HG02943 (cell line): ENCODE data around the gene WNK2.
"Not testable (repeated sequence)": the region's sequence is repeated elsewhere in the genome, so short reads cannot be mapped to it uniquely, and the experiment has no call there.

Experiments
- ATAC-seq: cut with Tn5 transposase; IDR thresholded peaks from one replicate; pipeline ENCODE4 v1.9.1; 2021; ENCODE audit warnings: mild to moderate bottlenecking, low read depth, moderate library complexity; ENCODE audit not compliant: unreplicated experiment

Gene WNK2

DNA sequence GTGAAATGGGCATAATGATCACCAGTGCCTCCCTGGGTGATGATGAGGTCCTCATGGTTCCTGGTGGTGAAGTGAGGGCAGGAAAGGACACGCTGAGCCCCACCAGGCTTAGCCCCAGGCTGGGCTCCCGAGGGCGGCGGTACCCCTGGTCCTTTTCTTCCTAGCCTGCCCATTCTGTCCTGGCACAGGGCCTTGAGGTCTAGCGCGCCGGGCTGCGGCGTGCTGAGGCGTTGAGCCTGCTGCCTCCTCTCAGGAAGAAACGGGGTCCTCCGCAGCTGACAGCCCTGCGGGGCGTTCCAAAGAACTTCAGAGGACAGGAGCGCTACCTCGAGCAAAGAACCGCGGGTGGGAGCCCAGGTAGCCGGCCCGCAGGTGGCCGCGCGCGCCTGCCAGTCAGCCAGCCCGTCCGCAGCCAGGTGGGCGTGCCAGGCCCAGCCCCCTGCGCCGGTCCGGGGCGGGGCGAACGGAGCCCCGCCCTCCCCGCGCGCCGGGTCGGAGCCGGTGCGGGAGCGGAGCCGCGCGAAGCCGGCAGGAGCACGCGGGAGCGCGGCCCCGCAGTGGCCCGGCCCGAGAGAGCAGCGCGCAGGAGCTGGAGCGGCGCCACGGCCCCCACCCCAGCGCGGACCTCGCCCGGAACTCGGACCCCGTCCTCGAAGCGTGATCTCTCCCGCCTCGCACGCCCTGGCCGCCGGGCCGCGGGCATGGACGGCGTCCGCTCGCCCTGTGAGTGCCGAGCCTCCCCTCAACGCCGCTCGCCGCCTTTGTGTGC, at the start of gene WNK2:
WNK2 (plus strand) TSS at position 477 of the 769 bp plus-strand sequence. CDS start 791 bp downstream, outside the sequence.
- ATAC-seq = no peak

DNA sequence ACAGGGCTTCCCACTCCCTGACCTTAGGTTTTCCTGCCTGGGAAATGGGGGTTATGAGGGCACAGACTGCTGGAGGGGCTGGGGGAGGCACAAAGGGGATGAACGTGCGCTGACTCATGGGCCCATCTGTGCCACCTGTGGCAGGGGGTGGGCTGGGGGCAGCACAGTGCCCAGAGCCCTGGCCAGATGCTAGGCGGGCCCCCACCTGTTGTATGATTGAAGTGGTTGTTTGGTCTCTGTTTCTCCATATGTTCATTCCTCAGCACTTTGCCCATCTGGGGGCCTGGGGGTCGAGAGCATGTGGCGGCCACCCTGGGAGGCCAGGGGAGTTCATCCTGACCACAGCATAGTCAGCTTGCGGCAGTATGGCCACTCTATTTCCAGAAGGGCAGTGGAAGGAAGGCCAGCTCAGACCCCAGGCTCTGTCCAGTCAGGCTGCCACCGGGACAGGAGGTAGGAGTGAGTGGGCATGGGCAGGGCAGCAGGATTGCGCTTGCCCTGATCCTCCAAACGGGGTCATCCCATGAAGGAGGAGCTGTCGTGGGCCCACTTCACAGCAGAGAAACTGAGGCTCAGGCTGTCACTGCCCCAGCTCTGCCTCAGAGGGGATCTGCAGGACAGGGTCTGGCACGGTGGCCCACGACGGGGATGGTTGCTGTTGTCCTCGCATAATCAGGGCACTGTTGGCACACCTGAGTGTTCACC, 49.0 kb upstream of the WNK2 start:
- no peak for ATAC-seq

DNA sequence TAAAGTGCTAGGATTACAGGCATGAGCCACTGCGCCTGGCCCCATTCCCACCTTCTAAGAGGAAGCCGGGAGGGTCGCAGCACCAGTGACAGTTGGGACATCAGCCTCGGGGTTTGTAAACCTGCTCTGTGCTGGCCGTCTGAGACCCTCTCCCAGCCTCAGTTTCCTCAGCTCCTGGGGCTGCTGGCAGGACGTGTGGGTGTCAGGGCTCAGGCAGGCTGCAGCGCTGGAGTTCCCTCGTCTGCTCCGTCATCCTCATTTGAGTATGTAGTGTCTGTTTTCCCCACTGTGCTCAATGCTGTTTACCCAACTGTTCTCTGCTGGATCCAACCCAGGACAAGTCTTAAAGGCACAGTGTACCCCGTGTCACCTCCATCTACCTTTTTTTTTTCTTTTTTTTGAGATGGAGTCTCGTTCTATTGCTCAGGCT, 47.9 kb upstream of the WNK2 start:
- ATAC-seq = no peak

DNA sequence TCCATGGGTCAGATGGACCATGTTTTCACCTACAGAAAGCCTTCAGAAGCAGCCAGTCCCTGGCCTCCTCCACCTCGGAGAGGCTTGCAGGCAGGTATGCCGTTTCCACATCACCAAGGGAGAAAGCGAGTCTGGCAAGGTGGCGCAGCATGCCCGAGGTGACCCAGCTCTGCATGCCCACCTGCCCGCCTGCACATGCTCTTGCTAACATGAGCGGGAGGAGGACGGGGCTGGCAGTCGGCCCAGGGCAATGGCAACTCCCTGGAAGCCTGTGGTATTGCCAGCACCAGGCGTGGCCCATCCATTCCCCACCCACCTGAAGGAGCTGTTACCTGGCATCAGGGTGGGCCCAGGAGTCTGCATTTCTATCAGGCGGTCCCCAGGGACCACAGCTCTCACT, 46.6 kb upstream of the WNK2 start:
- no peak for ATAC-seq

DNA sequence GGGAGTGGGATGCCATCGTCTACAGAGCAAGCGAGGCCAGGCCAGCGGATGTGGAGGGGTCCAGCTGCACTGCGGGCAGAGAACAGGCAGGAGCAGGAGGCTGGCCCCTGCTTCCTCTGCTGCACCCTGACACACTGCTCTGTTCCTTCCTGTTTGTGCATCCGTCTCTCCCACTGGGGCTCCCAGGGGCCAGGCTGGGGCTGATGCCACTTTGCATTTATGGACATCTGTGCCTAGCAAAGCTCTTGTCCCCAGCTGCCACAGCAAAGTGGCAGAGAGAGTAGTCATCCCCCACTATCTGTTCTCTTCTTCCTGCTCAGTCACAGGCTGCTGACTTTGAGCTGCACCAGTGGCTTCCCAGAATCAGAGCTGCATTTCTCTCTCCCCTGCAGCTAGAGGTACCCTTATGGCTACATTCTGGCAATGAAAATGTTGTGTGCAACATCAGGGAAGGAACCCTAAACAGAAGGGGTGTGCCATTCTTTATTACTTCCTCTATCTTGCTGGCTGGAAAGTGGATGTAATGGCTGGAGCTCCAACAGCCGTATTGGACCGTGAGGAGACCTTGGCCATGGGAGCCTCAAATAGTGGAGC, 45.7 kb upstream of the WNK2 start:
- no peak for ATAC-seq

DNA sequence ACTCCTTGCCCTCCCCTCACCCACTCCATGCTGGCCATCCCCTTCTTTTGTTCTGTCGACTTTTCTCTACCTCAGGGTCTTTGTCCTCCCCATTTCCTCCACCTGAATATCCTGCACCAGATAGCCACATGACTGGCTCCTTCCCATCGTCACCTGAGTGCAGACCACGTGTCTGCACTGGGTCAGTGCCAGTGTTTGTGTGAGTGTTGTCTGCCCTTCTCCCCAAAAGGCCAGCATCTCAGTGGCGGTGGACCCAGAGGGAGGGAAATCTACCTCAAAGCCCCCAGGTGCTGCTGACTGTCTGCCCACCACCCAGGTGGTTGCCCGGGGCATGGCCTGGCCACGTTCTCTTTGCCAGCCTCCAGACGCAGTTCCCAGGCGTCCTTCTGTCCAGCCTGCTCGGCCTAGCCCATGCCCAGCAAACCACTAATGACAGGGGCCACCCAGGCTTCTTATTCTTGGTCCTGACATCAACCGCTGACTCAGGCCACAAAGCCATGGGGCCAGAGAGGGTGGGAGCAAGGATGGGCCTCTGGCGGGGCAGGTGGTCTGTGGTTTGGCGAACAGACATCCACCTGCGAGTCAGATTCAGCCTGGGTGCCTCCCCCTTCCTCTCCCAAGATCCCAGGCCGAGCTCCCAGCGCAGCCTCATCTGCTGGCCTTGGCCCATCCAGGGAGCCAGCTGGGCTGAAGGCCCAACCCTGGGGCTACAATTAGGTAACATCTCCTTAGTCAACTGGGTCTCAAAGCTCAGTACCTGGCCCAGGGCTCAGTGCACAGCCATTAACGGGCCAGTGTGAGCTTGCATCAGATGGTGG, 44.4 kb upstream of the WNK2 start:
- no peak for ATAC-seq

DNA sequence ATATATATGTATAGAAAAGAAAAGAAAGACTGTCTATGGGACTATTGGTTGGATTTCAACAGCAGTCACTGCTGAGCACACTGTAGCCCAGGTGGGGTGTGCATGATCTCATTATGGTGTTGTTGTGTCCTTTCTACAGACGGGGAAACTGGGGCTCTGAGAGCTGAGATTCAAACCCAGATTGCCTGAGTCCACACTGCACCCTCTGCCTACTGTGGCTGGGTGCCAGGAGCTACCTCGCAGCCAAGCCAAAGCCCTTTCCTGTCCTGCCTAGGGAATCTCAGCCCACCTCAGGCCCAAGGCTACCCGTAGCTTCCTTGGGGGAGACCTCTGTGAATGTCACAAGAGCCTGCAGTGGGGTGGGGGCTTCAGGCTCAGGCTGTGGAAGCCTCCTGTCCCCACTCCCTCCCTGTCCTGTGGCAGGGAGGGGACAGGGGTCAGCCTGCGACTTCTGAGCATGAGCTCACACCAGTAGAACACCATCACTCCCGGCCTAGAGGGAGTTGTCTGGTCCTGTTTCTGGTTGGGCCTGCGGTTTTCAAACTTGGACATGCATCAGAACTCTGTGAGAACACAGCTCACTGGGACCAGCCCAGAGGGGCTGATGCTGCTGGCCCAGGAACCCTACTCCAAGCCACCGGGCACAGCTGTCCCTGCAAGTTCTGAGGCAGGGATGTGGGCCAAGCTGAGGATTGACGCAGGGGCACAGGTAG, 42.0 kb upstream of the WNK2 start:
- no peak for ATAC-seq

DNA sequence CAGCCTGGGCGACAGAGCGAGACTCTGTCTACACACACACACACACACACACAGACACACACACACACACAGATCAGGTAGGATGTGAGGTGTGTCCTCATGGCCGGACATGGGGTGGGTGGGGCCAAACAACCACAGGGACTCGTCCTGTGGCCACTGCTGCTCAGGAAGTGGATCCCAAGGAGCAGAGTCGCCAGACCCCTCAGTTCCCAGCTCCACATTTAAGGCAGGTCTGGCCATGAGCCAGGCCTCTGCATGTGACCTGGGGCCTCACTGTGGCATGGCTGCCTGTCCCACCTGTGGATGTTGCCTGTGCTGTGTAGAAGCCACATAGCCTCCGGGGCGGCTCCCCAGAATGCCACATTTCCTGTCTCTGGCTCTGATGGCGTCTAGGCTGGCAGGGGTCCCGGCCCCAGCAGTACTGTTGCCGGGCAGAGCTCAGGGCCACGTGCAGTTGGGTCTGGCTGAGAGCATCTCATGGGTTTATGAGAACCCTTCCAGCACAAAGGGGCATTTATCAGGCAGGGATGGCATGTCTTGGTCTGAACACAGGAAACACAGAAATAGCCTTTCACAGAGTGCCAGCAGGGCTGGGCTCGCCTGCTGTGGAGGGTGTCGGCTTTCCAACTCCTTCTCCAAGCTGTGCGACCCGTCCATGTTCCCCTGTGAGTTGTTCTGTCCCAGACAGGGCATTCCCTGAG, 40.0 kb upstream of the WNK2 start:
- ATAC-seq = no peak

DNA sequence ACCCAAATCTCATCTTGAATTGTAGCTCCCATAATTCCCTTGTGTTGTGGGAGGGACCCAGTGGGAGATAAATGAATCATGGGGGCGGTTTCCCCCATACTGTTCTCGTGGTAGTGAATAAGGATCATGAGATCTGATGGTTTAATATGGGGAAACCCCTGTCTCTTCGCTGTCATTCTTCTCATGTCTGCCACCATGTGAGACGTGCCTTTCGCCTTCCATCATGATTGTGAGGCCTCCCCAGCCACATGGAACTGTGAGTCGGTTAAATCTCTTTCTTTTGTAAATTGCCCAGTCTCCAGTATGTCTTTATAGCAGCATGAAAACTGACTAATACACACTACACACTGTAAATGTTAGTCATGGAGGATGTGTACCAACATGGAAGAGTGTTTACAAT, 37.2 kb upstream of the WNK2 start:
- not testable (repeated sequence) for ATAC-seq

DNA sequence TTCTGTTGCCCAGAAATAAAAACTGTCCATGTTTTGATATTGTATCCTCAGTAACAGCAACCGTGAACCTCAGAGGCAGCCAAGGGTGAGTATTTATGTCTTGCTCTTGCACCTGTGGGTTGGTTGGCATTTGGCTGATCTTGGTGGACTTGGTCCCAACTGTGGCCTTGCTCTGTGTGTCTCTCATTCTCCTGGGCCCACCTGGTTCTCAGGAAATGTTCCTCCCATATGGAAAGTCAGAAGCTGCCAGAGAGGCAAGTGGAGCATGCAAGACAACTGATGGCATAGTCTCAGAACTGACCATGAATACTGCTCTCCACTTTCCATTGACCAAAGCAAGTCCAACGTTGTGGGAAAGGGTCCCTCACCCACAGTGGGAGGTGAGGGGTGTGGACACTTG, 36.3 kb upstream of the WNK2 start:
- no peak for ATAC-seq

DNA sequence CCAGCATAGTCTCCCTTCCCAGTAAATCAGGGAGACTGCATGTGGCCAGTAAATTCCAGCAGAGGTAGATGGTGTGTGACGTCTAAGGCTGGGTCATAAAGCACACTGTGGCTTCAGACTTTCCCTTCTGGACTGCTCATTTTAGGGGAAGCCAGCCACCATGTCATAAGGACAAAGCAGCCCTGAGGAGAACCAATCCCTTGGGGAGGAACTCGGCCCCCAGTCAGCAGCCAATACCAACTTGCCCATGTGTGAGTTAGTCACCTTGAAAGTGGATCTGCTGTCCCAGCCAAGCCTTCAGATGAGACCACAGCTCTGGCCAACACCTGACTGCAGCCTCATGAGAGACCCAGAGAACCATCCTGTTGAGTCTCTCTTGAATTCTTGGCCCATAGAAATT, 35.2 kb upstream of the WNK2 start:
- ATAC-seq = no peak

DNA sequence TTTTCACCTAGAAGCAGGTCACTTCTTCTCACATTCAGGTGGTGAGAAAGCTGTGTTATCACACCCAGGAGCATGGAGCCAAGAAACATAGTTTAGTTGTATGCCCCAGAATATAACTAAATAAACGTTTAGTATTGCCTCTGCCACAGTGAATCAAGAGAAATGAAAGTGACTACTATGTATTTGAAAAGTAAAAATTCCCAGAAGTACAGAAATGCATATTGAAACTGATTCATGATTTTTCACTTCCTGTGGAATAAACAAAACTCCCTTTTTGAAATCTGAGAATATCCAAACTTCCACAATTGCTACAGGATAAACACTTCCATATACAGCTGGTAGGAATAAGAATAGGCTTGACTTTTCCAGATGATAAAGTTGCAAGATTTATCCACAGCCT, 34.6 kb upstream of the WNK2 start:
- no peak for ATAC-seq

DNA sequence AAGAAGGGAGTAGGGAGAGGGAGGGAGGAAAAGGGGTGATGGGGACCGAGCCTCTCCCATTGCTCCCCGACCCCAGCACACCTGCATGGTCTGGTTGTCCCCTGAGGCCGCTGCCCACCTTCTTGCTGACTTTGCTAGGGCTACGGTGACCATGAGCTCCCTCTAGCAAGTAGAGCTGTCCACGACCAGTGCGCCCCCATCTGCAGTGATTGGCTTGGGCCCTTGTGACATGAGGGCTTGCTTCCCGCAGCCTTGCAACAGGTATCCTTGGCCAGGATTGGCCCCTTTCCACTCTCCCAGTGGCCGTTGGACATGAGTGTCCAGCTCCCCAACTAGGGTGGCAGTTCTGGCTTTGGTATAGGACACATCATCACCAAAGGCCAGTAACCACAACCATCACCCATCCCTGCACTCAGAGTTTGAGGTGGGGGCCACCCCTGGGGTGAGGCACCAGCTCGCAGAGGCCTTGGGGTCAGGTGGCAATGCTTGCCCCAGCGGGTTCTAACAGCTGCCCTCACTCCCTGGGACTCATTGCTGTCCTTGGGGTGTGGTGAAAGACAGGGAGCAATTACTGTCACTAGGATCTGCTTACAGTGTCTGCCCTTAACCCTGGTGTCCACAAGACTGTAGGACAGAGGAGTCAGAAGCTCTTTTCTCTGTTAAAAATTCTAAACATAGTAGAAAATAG, 32.7 kb upstream of the WNK2 start:
- no peak for ATAC-seq

DNA sequence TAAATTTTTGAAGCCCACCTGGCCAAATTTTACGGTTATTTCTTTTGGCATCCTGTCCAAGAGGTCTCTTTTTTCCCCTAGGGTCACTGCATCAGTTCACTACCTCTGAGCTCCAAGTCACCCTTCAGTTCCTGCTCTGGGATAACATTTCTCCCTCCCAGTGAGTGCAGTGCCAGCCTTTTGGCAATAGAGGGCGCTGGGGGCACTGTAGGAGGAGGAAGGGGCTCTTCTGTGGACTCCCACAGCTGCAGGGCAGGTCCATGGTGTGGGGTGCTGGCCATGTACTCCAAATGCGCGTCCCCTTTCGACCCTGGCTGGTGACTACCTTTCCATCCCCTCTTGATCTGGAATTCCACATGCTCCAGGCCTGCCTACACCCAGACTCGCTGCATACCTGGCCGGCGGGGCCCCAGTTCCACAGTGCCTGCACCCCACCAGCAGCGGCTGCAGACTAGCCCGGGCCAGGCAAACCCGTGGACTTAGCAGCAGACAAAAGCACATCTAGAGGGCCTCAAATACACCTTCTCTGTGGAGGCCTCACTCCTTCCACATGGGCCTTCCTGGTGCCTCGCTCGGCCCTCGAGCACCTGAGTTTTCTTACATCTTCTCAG, 29.5 kb upstream of the WNK2 start:
- no peak for ATAC-seq

DNA sequence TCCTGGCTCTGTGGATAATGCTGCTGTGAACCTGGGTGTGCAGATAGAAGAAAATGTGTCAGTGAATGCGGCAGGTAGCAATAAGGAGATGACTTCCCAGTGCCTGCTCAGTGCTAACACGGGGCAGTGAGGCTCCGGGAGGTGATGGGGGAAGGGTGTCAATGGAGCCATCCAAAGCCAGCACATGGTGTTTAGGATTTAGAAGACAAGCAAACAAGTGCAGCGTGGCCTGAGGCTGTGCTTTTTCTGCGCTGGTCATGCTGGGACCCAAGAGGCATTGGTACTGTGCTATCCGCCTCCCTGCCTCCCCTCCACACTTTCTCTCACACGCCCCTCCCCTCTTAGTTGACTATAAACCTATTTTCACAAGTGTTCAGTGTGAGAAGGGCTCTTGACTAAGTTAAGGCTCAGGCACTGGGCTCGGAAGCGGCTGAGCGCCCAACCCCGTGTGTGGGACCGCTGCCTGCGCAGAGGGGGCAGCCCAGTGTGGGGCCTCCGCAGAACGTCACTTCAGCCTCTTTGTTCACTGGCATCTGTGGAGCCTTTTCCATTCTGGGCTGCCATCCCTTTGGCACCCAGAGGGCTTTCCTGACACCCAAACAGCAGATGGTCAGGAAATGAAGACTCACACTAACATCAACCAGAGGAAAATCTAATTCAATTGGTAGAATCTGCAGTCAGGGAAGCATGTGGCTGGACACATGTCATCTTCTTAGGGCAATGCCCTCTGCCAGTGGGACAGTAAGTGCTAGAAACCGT, 28.0 kb upstream of the WNK2 start:
- no peak for ATAC-seq

DNA sequence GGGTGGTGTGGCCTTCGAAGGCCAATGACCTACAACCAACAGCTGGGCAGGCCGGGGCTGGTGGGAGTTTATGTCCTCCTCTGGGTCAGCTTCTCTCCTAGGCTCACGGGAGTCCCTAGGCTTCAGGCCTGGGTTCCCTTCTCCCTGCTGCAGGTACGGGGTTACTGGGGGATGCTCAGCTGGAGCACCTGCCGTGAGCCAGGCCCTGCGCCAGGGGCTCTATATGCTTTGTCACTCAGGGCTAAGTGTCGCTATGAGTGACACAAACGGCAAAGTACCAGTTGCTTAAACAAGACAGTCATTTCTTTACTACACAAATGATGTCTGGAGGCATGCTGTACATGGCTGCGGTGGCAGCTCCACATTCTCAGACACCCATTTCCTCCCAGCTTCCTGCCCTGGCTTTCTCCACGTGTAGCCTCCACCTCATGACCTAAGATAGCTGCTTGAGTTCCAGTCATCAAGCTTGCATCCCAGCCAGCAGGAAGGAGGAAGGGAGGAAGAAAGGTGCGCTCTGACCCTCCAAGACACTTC, 27.4 kb upstream of the WNK2 start:
- no peak for ATAC-seq

DNA sequence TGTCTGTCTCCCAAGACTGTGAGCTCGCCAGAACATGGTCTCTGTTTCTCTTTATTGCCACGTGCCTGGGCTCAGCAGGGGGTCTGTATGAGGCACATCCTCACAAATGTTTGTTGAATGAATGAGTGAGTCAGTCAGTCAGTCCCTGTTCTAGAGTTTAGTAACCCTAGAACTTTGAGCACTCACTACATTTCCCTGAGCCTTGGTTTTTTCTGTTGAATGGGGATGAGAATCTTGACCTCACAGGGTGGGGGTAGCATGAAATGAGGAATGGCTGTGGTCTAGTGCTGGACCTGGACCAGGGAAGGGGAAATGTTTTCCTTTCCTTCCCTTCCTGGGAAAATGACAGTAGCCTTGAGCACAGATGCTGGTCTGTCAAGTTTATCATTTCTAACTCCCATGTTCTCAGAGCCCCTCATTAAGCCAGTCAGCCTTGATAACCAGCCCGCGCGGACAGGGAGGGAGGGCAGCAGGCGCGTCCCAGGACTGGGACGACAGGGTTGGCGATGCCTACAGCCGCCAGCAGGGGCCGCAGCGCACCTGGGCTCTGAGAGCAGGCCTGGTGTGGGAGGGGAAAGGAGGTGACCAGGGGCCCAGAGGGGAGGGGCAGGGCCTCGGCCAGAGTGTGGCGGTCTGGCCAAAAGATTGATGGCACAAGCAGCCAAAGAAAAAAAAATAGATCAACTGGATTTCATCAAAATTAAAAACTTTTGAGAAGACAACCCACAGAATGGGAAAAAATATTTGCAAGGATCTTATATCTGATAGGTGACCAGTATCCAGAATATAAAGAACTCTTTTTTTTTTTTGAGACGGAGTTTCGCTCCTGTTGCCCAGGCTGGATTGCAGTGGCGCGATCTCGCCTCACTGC, 24.1 kb upstream of the WNK2 start:
- ATAC-seq = no peak
